Astrocyte of the cerebellum (primary cell): Measurements from ENCODE around the gene STOML3.

Source experiments
- DNase-seq: peaks from one replicate; pipeline ENCODE4 v3.0.0-alpha.2; 2011; ENCODE audit warnings: low read depth
- H3K4me3 ChIP-seq: 2 replicates; pipeline ENCODE4 v1.5.1; 2011; ENCODE audit warnings: mild to moderate bottlenecking, low read depth, low read length, moderate library complexity
- CTCF ChIP-seq: IDR thresholded peaks from 2 replicates; pipeline ENCODE4 v1.5.1; 2012; ENCODE audit warnings: low read length, low read depth, moderate library complexity, mild to moderate bottlenecking; ENCODE audit errors: missing control alignments
- in situ Hi-C: cut with HindIII; loops from 2 replicates; pipeline ENCODE4 v1.10.0; 2017; ENCODE audit warnings: low sequenced_read_pairs

STOML3 gene, protein sequence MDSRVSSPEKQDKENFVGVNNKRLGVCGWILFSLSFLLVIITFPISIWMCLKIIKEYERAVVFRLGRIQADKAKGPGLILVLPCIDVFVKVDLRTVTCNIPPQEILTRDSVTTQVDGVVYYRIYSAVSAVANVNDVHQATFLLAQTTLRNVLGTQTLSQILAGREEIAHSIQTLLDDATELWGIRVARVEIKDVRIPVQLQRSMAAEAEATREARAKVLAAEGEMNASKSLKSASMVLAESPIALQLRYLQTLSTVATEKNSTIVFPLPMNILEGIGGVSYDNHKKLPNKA

GRCh38 chr13:38990693-38991092 lies at the start of gene STOML3:
Gene STOML3 (minus strand): TSS chr13:38990831. CDS start chr13:38990721, 110 bp downstream.
- TF ChIP-seq CTCF: no peak
- no peak for DNase-seq
- in situ Hi-C loops: no loop called here

GRCh38 chr13:39040206-39040605 lies 49.6 kb upstream of the STOML3 start:
- no peak for DNase-seq
- no peak for TF ChIP-seq CTCF
- in situ Hi-C loops: no loop called here
- no peak overlapping the region for H3K4me3 ChIP-seq

More at GRCh38 chr13:38990693-38991092, at the start of gene STOML3:
- H3K4me3 ChIP-seq: no peak within 1 kb of the TSS

- in situ Hi-C loops: no loop called here
- no peak for DNase-seq
- TF ChIP-seq CTCF: no peak
- peak overlapping the region; percentile 98 for H3K4me3 ChIP-seq
These were observed 48.4 kb upstream of the STOML3 start for GRCh38 chr13:39039041-39039440.

- no peak for DNase-seq
- in situ Hi-C loops: no loop called here
- no peak for TF ChIP-seq CTCF
These were observed 48.0 kb upstream of the STOML3 start for GRCh38 chr13:39038569-39039030.

GRCh38 chr13:39037880-39038568 lies 47.4 kb upstream of the STOML3 start, which contains the start of the genes NHLRC3 and PROSER1:
Gene NHLRC3 (plus strand): TSS chr13:39038456. CDS start chr13:39038640, 184 bp downstream.
Gene PROSER1 (minus strand): TSS chr13:39038089. CDS start chr13:39037242, 847 bp downstream.
- TF ChIP-seq CTCF: no peak
- in situ Hi-C loops: no loop called here
- DNase-seq: peak; percentile 88
- H3K4me3 ChIP-seq: peak within 1 kb of the TSS; percentile 98

More at GRCh38 chr13:39038569-39039030, 48.0 kb upstream of the STOML3 start:
- H3K4me3 ChIP-seq: peak overlapping the region; percentile 98

GRCh38 chr13:39037410-39037879 lies 46.8 kb upstream of the STOML3 start:
- in situ Hi-C loops: no loop called here
- no peak for TF ChIP-seq CTCF
- no peak for DNase-seq
- H3K4me3 ChIP-seq: peak overlapping the region; percentile 98
